GM19372 (cell line): ENCODE results near the gene SLC26A2.
"Not testable (repeated sequence)": the region's sequence is repeated elsewhere in the genome, so short reads cannot be mapped to it uniquely, and the experiment has no call there.

Source experiments
- ATAC-seq: cut with Tn5 transposase; IDR thresholded peaks from one replicate; pipeline ENCODE4 v1.9.1; 2021; ENCODE audit warnings: mild to moderate bottlenecking, low read depth, moderate library complexity; ENCODE audit not compliant: unreplicated experiment

SLC26A2 gene

DNA sequence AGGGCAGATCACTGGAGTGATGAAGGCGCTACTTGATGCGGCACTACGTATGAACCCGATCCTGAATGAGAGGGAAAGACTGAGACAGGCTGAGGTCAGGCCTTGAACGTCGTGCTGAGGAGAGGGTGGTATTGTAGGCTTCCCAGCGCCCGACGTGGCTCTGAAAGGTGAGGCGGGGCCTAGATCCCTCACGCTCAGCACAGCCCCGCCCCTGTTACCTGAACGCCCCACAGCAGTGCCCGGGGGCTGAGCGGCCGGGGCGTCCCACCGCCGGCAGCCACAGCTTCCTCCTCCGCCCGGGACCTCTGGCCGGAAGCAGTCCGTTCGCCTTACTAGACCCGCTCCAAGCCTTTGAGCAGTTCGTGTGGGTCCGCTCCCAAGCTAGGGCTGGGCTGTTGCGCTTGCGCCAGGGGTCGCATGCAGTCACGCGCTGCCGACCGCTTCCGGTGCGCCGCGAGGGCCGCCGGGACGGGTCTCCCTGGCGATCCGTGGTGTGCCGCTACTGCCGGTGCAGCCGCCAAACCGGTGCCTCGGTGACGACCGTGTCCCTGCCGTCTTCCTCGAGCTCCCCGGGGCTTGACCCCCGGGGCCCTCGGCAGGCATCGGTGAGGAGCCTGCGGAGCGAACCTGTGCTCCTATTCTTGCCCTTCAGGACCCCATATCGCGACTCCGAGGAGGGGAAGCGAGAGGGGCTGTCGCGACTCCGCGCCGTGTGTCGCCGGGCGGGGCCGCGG is 39.9 kb downstream of the SLC26A2 start, which contains the start of the genes HMGXB3 and TIGD6:
Gene HMGXB3, plus strand, starts transcription at position 484 of the 734 bp plus-strand sequence. CDS start 4,114 bp downstream, outside the sequence.
Gene TIGD6, minus strand, starts transcription at position 399 of the 734 bp plus-strand sequence. CDS start 4,306 bp downstream, outside the sequence.
- peak; percentile 89 for ATAC-seq

DNA sequence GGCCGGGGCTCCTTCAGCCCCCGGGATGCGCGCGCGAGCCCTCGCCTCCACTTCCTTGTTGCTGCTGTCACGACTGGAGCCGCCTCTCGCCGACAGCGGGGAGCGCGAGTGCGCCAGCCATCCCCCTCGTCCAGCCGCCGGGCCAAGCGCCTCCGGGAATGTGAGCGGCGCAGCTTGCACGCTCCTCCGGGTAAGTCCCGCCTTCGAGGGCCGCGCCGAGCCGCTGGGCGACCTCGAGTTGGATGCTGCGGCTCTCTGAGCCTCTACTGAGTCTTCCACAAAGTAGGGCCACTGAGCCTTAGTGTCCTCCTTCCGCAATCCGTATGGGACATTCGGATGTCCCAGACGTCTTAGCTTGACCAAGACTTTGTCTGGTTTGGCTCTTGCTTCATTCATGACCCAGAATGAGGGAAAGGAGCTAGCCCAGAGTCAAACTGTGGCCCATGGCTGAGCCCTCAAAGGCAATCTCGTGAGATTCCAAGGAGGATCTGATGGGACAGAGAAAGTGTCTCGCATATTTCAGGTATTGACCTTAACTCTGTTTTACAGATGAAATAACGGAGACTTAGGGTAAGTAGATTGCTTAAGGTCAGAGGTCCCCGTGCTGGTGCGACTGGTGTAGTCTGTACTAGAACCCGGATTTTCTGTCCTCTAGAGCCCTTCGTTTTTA is 40.6 kb downstream of the SLC26A2 start:
- ATAC-seq, result no peak

DNA sequence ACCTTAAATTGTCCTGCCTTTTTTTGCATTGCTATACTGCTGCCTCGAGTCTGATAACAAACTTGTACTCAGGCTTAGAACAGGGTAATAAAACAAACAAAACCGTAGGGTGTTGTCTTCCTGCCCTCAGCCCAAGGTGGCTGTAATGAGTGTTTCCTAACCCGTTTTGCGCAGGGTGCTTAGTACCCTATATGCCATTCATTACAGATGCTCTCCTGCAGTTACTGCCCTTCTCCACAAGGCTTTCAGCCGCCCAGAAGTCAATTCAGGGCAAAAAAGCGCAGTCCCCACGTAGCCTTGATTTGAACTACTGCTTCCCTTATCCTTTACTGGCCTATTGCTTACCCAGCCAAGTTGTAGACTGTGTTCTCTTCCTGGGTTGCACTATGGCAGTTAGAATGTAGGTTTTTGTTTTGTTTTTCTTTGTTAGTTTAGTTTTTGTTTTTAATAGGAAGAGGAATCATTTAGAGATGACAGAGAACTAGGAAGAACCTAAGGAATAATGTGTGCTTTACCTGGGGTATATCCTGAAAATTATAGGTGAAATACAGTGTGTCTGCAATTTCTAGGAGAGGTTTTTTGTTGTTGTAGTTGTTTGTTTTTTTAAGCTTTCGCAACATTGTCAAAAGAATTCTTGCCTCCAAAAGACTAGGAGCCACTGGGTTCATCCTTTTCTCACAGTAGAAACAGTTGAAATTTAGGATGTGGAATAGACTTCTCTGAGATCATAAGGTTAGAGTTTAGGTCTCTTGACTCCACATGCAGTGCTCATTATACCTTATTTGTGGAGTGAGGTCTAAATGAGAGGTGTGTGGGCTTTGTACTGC is 41.3 kb downstream of the SLC26A2 start:
- peak; percentile 45 for ATAC-seq

DNA sequence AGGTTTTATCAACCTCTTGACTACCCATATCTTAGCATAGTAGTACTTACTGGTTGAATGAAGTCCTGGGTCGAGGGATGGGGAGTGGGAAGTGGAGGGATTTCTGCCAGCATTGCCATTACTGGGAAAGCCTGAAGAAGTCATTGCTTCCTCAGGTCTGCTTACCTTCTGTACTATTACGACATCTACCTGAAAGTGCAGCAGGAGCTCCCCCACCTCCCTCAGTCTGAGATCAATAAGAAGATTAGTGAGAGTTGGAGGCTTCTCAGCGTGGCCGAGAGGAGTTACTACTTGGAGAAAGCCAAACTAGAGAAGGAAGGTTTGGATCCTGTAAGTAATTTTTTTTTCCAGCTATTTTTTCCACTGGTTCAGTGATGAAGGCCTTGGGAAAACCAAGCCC is 45.8 kb downstream of the SLC26A2 start:
- ATAC-seq, result no peak

DNA sequence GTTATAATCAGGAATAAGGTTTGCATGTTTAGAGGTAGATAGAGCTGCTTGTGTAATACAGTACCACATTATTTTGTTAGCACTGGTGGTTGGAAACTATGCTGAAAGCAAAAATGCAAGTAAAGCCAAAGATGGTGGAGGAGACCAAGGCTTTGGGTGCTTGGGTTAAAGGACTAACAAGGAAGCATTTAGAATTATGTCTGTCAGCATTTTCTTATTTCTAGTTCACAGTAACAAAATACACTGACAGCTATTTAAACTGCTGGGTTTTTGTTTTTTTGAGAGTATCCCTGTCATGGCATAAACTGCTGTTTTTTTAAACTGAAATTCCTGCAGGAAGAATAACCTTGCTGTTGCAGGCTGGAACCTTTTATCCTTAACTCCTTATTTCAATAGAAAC is 46.5 kb downstream of the SLC26A2 start:
- ATAC-seq, result no peak

DNA sequence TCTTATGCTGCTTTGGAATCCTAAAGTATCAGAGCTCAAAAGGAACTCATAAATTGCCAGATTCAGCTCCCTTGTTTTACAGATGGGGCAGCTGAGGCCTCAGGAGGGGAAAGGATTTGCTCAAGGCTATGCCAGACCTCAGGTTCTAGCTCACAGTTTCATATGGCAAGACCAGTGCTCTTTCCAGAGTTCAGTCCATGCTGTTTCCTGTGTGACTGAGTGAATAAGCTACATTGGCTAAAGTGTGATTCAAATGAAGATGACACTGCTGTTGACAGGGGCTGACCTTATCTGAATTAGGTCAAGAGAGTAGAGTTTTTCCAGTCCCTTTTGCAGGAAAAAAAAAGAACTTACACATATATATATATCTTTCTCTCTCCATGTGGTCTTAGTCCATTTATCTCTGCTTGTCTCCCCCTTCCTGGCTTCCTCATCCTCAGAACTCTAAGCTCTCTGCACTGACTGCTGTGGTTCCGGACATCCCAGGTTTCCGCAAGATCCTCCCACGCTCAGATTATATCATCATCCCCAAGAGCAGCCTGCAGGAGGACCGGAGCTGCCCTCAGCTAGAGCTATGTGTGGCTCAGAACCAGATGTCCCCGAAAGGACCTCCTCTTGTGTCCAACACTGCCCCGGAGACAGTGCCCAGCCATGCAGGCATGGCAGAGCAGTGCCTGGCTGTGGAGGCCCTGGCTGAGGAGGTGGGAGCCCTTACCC is 49.3 kb downstream of the SLC26A2 start:
- no peak for ATAC-seq

GRCh38 chr5:150013931-150014330 is 53.4 kb downstream of the SLC26A2 start:
- ATAC-seq, result no peak

- ATAC-seq, result no peak
These were observed 53.9 kb downstream of the SLC26A2 start for GRCh38 chr5:150014456-150014855.

DNA sequence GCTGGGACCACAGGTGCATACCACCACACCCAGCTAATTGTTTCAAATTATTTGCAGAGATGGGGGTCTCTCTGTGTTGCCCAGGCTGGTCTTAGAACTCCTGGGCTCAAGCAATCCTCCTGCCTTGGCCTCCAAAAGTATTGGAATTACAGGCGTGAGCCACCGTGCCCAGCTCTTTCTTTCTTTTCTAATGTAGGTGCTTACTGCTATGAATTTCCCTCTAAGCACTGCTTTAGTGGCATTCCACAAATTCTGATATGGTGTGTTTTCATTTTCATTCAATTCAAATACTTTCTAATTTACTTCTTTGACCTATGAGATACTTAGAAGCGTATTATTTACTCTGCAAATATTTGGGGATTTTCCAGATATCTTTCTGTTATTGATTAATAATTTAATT is 54.9 kb downstream of the SLC26A2 start:
- no peak for ATAC-seq

DNA sequence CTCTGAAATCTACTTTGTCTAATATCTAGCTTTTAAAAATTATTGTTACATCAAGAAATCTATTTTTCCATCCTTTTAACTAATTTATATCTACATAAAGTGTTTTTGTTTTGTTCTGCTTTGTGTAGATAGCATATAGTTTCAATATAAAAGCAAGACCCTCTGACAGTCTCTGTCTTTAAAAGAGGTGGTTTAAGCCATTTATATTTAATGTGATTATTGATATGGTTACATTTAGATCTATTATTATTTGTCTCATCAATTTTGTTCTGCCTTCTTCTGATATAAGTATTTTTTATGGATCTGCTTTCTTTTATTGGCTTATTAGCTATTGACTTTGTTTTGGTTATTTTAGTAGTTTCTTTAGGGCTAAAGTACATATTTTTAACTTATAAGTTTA is 56.0 kb downstream of the SLC26A2 start:
- no peak for ATAC-seq

DNA sequence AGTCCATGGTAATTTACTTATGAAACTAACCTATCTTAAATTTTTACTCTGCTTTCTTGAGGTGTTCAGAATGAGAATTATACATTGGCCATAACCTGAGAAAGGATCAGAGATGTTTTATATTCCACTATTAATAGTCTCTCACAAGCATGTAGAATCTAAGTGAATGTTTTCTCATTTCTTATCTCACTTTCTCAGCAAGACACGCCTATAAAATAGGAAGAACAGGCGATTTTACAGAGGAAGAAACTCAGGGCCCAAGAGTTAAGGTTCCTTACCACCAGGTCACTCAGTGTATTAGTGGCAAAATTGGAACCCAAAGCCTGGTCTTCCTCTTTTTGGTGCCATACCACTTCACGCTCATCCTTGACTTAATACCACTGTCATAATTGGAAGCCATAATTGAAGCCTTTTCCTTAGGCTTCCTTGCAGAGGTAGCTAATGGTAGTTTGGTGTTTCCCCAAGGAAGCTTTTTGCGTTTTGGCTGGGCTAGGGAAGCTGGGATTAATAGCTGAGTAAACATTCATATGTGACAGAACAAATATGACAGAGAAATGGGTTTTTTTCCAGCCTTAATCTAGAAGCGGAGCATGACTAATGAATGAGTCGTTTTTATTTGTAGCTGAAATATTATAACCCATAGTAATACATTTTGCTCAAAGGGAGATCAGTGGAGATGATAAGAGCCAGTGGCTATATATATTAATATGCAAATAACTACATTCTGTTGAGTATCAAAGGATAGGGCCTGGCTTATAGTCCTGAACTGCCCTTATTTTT is 56.9 kb downstream of the SLC26A2 start:
- ATAC-seq, result no peak

GRCh38 chr5:150020249-150020648 is 59.7 kb downstream of the SLC26A2 start:
- no peak for ATAC-seq

- ATAC-seq, result no peak
These were observed 61.1 kb downstream of the SLC26A2 start for GRCh38 chr5:150021491-150022157.

- no peak for ATAC-seq
These were observed 61.6 kb downstream of the SLC26A2 start for GRCh38 chr5:150022158-150022531.

DNA sequence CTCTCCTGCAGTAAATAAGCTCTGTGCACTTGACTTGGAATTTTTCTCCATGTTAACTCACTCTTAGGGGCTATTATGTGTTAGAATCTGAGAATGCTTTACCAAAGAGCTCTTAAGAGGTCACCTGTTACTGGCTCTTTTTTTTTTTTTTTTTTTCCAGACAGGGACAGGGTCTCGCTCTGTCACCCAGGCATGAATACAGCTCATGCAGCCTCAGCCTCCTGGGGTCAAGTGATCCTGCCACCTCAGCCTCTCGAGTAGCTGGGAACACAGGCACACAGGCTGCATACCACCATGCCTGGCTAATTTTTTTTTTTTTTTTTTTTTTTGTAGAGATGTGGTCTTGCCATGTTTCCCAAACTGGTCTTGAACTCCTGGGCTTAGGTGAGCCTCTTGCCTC is 62.1 kb downstream of the SLC26A2 start:
- no peak for ATAC-seq

GRCh38 chr5:150023136-150023535 is 62.6 kb downstream of the SLC26A2 start:
- no peak for ATAC-seq

GRCh38 chr5:150024346-150024984 is 63.9 kb downstream of the SLC26A2 start:
- ATAC-seq, result no peak

DNA sequence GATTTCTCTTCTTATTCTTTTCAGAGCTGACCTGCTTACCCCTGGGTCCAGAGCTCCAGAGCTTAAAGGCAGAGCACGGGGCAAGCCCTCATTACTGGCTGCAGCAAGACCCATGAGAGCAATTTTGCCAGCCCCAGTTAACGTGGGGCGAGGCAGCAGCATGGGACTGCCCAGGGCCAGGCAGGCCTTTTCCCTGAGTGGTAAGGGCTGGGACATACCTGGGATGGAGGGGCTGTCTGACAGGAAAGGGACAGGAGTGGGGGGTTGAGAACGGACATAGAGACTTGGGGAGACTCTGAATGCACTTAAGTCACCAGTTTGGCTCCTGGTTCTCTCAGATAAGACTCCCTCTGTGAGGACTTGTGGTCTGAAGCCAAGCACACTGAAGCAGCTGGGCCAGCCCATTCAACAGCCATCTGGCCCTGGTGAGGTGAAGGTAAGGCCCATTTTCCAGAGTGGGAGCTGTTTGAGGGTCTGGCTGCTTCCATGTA is 66.2 kb downstream of the SLC26A2 start:
- no peak for ATAC-seq

DNA sequence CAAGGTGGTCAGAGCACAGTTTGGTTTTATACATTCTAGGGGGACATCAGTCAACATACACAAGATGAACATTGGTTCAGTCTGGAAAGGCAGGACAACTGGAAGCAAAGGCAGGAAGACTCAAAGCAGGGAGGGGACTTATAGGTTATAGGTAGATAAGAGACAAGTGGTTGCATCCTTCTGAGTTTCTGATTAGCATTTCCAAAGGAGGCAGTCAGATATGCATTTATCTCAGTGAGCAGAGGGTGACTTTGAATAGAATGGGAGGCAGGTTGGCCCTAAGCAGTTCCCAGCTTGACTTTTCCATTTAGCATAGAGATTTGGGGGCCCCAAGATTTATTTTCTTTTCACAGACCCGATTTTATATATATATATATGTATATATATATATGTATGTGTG is 67.5 kb downstream of the SLC26A2 start:
- ATAC-seq, result not testable (repeated sequence)
